HFF-Myc (cell line): ENCODE data around the gene MTMR12.
A peak's percentile ranks its signal among the peaks of the same experiment; 100 is the strongest.

ENCODE experiments used
- DNase-seq: peaks from one replicate; pipeline ENCODE4 v3.0.0-alpha.2; 2011; ENCODE audit warnings: low read depth; ENCODE audit errors: extremely low read depth
- H3K4me3 ChIP-seq: replicated peaks from 2 replicates; pipeline ENCODE4 v1.5.1; 2011; ENCODE audit warnings: low read depth, mild to moderate bottlenecking, control low read depth, low read length
- CTCF ChIP-seq: IDR thresholded peaks from 2 replicates; pipeline ENCODE4 v1.5.1; 2012; ENCODE audit warnings: mild to moderate bottlenecking, low read depth, low read length, control low read depth; ENCODE audit errors: missing control alignments

Gene MTMR12

GRCh38 chr5:32276173-32276853 is 36.4 kb downstream of the MTMR12 start:
- no peak for DNase-seq
- TF ChIP-seq CTCF = no peak
- H3K4me3 ChIP-seq = no peak overlapping the region

- no peak overlapping the region for H3K4me3 ChIP-seq
- DNase-seq = no peak
- no peak for TF ChIP-seq CTCF
Measured at GRCh38 chr5:32275396-32275741, 37.4 kb downstream of the MTMR12 start.

GRCh38 chr5:32274548-32275395 is 38.0 kb downstream of the MTMR12 start:
- no peak for TF ChIP-seq CTCF
- no peak overlapping the region for H3K4me3 ChIP-seq
- DNase-seq = peak; percentile 39

GRCh38 chr5:32273821-32274220 is 38.9 kb downstream of the MTMR12 start:
- no peak for TF ChIP-seq CTCF
- no peak for DNase-seq
- no peak overlapping the region for H3K4me3 ChIP-seq

- no peak for DNase-seq
- no peak for TF ChIP-seq CTCF
- no peak overlapping the region for H3K4me3 ChIP-seq
Measured at GRCh38 chr5:32272746-32273145, 40.0 kb downstream of the MTMR12 start.

- no peak for DNase-seq
- TF ChIP-seq CTCF = no peak
Measured at GRCh38 chr5:32270946-32271345, 41.8 kb downstream of the MTMR12 start.

More at GRCh38 chr5:32270946-32271345, 41.8 kb downstream of the MTMR12 start:
- no peak overlapping the region for H3K4me3 ChIP-seq
